Astrocyte (in vitro differentiated cells and primary cell): ENCODE results near the gene RIOK3. TPM values are rescaled to one million over a fixed set of nuclear protein-coding genes. Genes with fewer than 3 reads are reported as not detected.

Experiments
- DNase-seq: peaks from one replicate; pipeline ENCODE4 v3.0.0-alpha.2; 2010; ENCODE audit warnings: low read depth
- FAIRE-seq: peaks from 2 replicates; lab custom pipeline; 2011; peaks lifted over from hg19 to GRCh38; lab: Jason Lieb, UNC
- H2AFZ ChIP-seq: 2 replicates; pipeline ENCODE4 v1.6.0; 2012; ENCODE audit warnings: low read depth, low read length, inconsistent platforms
- H3K27ac ChIP-seq: 2 replicates; pipeline ENCODE4 v1.5.1; 2011; ENCODE audit warnings: low read depth, low read length, inconsistent platforms
- H3K27me3 ChIP-seq: 2 replicates; pipeline ENCODE4 v1.6.0; 2011; ENCODE audit warnings: low read length, inconsistent platforms; ENCODE audit not compliant: insufficient read depth
- H3K36me3 ChIP-seq: 2 replicates; pipeline ENCODE4 v1.5.1; 2011; ENCODE audit warnings: low read length, inconsistent platforms; ENCODE audit not compliant: insufficient read depth
- H3K4me1 ChIP-seq: 2 replicates; pipeline ENCODE4 v1.5.1; 2011; ENCODE audit warnings: low read length, inconsistent platforms; ENCODE audit not compliant: insufficient read depth
- H3K4me2 ChIP-seq: 2 replicates; pipeline ENCODE4 v1.6.0; 2012; ENCODE audit warnings: low read length, inconsistent platforms
- H3K4me3 ChIP-seq: 2 replicates; pipeline ENCODE4 v1.5.1; 2011; ENCODE audit warnings: low read depth, mild to moderate bottlenecking, low read length, inconsistent platforms; ENCODE audit not compliant: insufficient read depth
- H3K79me2 ChIP-seq: 2 replicates; pipeline ENCODE4 v1.6.0; 2012; ENCODE audit warnings: mild to moderate bottlenecking, low read length, inconsistent platforms; ENCODE audit not compliant: insufficient read depth
- H3K9ac ChIP-seq: 2 replicates; pipeline ENCODE4 v1.6.0; 2012; ENCODE audit warnings: mild to moderate bottlenecking, low read length, inconsistent platforms
- H3K9me3 ChIP-seq: 2 replicates; pipeline ENCODE4 v1.5.1; 2012; ENCODE audit warnings: low read depth, mild to moderate bottlenecking, low read length, inconsistent platforms; ENCODE audit not compliant: insufficient read depth
- H4K20me1 ChIP-seq: 2 replicates; pipeline ENCODE4 v1.6.0; 2012; ENCODE audit warnings: low read length, inconsistent platforms; ENCODE audit not compliant: insufficient read depth
- H3K27ac Mint-ChIP-seq: one replicate; pipeline ENCODE4 v1.8.0; 2021; ENCODE audit warnings: mild to moderate bottlenecking, mixed read lengths; ENCODE audit not compliant: unreplicated experiment
- H3K27me3 Mint-ChIP-seq: one replicate; pipeline ENCODE4 v1.8.0; 2021; ENCODE audit warnings: low read depth, mixed read lengths; ENCODE audit not compliant: unreplicated experiment
- H3K36me3 Mint-ChIP-seq: one replicate; pipeline ENCODE4 v1.8.0; 2021; ENCODE audit warnings: low read depth, mixed read lengths; ENCODE audit not compliant: unreplicated experiment
- H3K4me1 Mint-ChIP-seq: one replicate; pipeline ENCODE4 v1.8.0; 2021; ENCODE audit warnings: low read depth, mixed read lengths; ENCODE audit not compliant: unreplicated experiment
- H3K4me3 Mint-ChIP-seq: one replicate; pipeline ENCODE4 v1.8.0; 2021; ENCODE audit warnings: mild to moderate bottlenecking, moderate library complexity, mixed read lengths; ENCODE audit not compliant: unreplicated experiment
- H3K9me3 Mint-ChIP-seq: one replicate; pipeline ENCODE4 v1.8.0; 2021; ENCODE audit warnings: mild to moderate bottlenecking, mixed read lengths; ENCODE audit not compliant: unreplicated experiment
- EZH2 ChIP-seq: IDR thresholded peaks from 2 replicates; pipeline ENCODE4 v1.6.1; 2012; ENCODE audit warnings: mild to moderate bottlenecking, low read length, inconsistent platforms; ENCODE audit not compliant: insufficient read depth
- total RNA-seq: library from RNA; stranded (reverse); gene quantifications from 2 replicates; pipeline ENCODE4 v1.2.1, GENCODE V29; 2021
- TF ChIP-seq, protein P1 (sequence below): IDR thresholded peaks from 2 replicates; pipeline ENCODE4 v1.5.1; 2011; ENCODE audit warnings: low read depth, mild to moderate bottlenecking, inconsistent platforms, low read length, moderate library complexity; ENCODE audit not compliant: insufficient read depth

RIOK3 gene
- total RNA-seq, 1 donor from 2014 or later = 96.0 TPM

DNA sequence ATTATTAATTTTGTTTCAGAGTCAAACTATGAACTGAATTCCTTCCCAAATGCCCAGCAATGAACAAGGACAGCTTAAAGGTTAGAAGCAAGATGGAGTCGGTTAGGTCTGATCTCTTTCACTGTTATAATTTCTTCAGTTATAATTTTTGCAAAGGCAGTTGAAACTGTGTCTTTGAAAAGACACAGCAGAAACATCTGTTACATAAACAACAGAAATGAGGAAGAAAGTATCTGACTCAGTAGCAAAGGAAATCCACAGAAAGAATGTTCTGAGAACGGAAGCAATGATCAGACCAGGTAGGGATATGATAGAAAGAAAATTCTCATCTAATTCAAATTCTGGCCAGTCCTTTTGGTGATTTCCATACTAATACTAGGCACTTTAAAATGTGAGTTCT is 45.0 kb downstream of the RIOK3 start:
- no peak for DNase-seq
- Histone ChIP-seq H3K9me3 (no peaks in the 10 kb centered on the region), H3K4me1 (peaks cover 6% of the 10 kb centered on the region), H3K4me3 (no peak overlapping the region), H3K27me3 (no peaks in the 10 kb centered on the region), H3K9ac (no peak overlapping the region), H2AFZ (no peak overlapping the region), H3K27ac (no peak overlapping the region), H4K20me1 (no peaks in the 10 kb centered on the region), H3K4me2 (no peak overlapping the region), H3K36me3 (no peaks in the 10 kb centered on the region), H3K79me2 (no peaks in the 10 kb centered on the region)
- Mint-ChIP-seq H3K36me3 (no peaks in the 10 kb centered on the region), H3K4me1 (peaks cover 18% of the 10 kb centered on the region), H3K4me3 (no peak overlapping the region), H3K27me3 (peaks cover 2% of the 10 kb centered on the region), H3K9me3 (no peaks in the 10 kb centered on the region), H3K27ac (no peak overlapping the region)
- TF ChIP-seq, protein P1, sequence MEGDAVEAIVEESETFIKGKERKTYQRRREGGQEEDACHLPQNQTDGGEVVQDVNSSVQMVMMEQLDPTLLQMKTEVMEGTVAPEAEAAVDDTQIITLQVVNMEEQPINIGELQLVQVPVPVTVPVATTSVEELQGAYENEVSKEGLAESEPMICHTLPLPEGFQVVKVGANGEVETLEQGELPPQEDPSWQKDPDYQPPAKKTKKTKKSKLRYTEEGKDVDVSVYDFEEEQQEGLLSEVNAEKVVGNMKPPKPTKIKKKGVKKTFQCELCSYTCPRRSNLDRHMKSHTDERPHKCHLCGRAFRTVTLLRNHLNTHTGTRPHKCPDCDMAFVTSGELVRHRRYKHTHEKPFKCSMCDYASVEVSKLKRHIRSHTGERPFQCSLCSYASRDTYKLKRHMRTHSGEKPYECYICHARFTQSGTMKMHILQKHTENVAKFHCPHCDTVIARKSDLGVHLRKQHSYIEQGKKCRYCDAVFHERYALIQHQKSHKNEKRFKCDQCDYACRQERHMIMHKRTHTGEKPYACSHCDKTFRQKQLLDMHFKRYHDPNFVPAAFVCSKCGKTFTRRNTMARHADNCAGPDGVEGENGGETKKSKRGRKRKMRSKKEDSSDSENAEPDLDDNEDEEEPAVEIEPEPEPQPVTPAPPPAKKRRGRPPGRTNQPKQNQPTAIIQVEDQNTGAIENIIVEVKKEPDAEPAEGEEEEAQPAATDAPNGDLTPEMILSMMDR = no peak
- no peak for TF ChIP-seq EZH2
- no peak for FAIRE-seq

DNA sequence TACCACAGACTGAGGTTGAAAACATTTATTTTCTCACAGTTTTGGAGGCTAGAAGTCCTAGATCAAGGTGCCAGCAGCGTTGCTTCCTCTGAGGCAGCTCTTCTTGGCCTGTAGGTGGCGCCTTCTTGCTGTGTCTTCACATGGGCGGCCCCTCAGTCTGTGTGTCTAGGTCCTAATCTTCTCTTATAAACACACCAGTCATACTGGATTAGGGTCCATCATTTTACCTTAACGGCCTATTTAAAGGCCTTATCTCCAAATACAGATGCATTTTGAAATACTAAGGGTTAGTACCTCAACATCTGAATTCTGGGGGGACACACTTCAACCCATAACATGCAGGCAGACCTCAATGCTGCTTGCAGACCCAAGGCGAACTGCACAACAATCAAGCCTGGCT is 45.8 kb downstream of the RIOK3 start:
- FAIRE-seq (no peak), DNase-seq (peak; percentile 52)
- Mint-ChIP-seq H3K27me3 (peaks cover 2% of the 10 kb centered on the region), H3K36me3 (no peaks in the 10 kb centered on the region), H3K9me3 (no peaks in the 10 kb centered on the region), H3K4me3 (no peak overlapping the region), H3K27ac (peak overlapping the region; percentile 2), H3K4me1 (peaks cover 18% of the 10 kb centered on the region)
- TF ChIP-seq, protein P1 = peak; percentile 83
- no peak for TF ChIP-seq EZH2
- Histone ChIP-seq H3K4me1 (peaks cover 7% of the 10 kb centered on the region), H3K4me2 (no peak overlapping the region), H3K4me3 (no peak overlapping the region), H3K27me3 (no peaks in the 10 kb centered on the region), H4K20me1 (no peaks in the 10 kb centered on the region), H3K9me3 (no peaks in the 10 kb centered on the region), H3K79me2 (peaks cover 5% of the 10 kb centered on the region), H2AFZ (peak overlapping the region; percentile 2), H3K9ac (no peak overlapping the region), H3K36me3 (no peaks in the 10 kb centered on the region), H3K27ac (no peak overlapping the region)

DNA sequence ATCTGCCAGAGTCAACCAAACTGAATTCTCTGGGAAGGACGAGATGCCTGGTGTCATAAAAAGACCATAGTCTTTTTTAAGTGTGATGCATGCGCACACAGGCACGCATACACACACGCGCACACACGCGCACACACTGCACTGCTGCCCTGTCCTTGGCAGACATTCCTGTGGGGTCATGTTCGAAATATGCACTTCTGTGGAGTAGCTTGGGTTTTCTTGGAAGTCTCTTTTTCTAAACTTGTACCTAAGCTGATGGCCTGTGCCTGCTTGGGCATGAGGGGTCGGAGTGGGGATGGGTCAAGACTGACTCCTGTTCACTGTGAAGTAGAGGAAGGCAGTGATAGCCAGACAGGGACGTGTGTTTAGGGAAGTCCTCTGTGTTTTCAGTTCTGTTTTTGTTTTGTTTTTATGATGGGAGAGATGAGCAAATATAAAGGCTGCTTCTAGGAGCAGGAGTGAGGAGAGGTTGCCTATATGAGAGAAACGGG is 46.2 kb downstream of the RIOK3 start:
- peak overlapping the region; percentile 2 for H2AFZ ChIP-seq
- peak overlapping the region; percentile 2 for H3K27ac Mint-ChIP-seq

More for the DNA sequence above, 46.2 kb downstream of the RIOK3 start:
- Histone ChIP-seq H3K9me3 (no peaks in the 10 kb centered on the region), H3K9ac (no peak overlapping the region), H3K27ac (no peak overlapping the region), H3K79me2 (peaks cover 8% of the 10 kb centered on the region), H3K27me3 (no peaks in the 10 kb centered on the region), H3K4me2 (no peak overlapping the region), H3K4me1 (peaks cover 11% of the 10 kb centered on the region), H3K4me3 (no peak overlapping the region), H4K20me1 (peaks cover 4% of the 10 kb centered on the region), H3K36me3 (no peaks in the 10 kb centered on the region)
- H3K4me3 Mint-ChIP-seq = no peak overlapping the region
- H3K27me3 Mint-ChIP-seq = peaks cover 2% of the 10 kb centered on the region
- FAIRE-seq (no peak), DNase-seq (peak; percentile 44)
- TF ChIP-seq EZH2 = no peak
- TF ChIP-seq, protein P1 = no peak
- H3K9me3 Mint-ChIP-seq = no peaks in the 10 kb centered on the region
- peaks cover 18% of the 10 kb centered on the region for H3K4me1 Mint-ChIP-seq
- H3K36me3 Mint-ChIP-seq = no peaks in the 10 kb centered on the region
